ENCODE results near the gene SLC25A18.
"Not testable (repeated sequence)": the region's sequence is repeated elsewhere in the genome, so short reads cannot be mapped to it uniquely, and the experiment has no call there.

Gene SLC25A18

DNA sequence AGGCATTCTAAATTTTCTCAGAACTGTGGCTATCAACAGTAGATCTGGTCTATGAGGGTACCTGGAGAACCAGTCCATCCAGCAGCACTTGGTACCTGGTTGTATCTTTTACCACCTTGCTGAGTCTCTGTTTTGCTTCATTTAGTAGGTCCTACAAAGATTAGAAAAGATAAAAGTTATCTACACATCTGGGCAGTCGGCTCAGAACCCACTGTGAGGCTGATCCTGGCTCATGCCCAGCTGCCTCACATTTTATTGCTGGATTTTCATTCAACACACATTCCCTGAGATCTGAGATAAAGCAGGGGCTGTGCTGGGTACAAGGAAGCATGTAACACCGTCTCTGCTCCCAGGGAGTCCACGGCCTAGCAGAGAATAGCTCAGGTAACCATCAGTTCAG, 37.7 kb downstream of the SLC25A18 start:
- FAIRE-seq: no peak

GRCh38 chr22:17603668-17604067, 40.4 kb downstream of the SLC25A18 start:
- DNase-seq (ENCODE audit: insufficient read length, low spot score): no peak
- FAIRE-seq: no peak

More for the DNA sequence above, 37.7 kb downstream of the SLC25A18 start:
- no peak for DNase-seq (ENCODE audit: insufficient read length, low spot score)

GRCh38 chr22:17606496-17606895, 43.2 kb downstream of the SLC25A18 start:
- no peak for FAIRE-seq

DNA sequence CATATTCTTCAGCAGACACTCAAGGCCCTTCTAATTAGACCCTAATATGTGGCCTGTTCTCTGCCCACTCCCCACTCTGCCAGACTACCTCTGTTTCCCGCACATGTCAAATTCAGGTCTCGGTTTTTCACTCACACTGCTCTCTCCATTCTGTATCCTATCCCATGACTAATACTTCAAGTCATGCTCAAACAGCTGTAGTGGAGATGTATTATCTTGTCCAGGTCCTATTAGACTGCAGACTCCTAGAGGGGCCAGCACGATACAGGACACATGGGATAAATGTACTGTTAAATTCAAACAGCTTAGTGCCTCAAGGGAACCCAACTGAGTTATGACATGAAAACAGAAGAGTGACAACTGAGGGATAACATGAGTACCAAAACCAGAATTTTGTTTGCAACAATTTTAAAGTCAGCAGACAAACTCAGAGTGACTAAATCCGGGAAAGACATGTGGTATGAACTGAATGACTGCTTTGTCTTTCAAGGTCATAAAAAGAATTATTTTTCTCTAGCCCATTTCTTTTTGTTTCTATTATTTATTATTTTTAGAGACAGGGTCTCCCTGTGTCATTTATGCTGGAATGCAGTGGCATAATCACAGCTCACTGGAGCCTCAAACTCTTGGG, 44.7 kb downstream of the SLC25A18 start:
- FAIRE-seq (no peak), DNase-seq (ENCODE audit: insufficient read length, low spot score) (no peak)

More at GRCh38 chr22:17606496-17606895, 43.2 kb downstream of the SLC25A18 start:
- DNase-seq (ENCODE audit: insufficient read length, low spot score): no peak

DNA sequence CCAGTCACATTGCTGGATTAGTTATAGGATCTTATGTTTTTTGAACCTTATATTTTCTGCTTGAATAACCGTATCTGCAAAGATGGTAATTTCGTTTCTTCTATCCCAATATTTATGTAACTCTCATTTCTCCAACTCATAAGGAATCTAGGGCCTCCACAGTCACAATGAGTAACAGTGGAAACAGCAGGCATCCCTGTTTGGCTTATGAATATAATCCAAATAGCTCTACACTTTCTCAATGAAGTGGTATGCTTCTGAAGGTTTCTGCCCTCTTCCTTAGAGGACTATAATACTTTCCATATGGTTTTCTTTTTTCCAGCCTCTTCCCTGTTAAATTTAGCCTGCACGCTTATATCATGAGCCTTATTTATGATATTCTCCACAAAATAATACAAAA, 48.8 kb downstream of the SLC25A18 start:
- FAIRE-seq (no peak), DNase-seq (ENCODE audit: insufficient read length, low spot score) (no peak)

DNA sequence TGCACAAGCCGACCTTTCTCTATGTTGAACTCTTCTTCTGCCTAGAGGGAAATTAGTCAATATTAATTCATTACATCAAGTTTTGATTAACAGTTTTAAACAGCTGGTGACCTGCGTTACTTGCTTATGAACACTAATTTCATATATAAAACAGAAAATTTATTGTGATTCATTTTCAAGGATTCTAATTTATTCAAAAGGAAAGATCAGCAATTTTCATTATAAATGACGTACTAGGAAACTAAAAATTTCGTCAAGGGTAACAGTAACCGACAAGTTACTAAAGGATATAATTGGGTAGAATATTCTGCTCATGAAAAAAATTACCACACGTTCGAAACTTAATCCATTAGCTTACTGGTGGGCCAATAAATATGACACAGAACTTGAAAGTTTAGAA, 50.0 kb downstream of the SLC25A18 start:
- no peak for DNase-seq (ENCODE audit: insufficient read length, low spot score)
- no peak for FAIRE-seq

- FAIRE-seq: no peak
- no peak for DNase-seq (ENCODE audit: insufficient read length, low spot score)
Measured at GRCh38 chr22:17627961-17628405, 64.7 kb downstream of the SLC25A18 start.

- DNase-seq (ENCODE audit: insufficient read length, low spot score) (peak; percentile 98), FAIRE-seq (no peak)
Measured at GRCh38 chr22:17628406-17629172, 65.3 kb downstream of the SLC25A18 start, which contains the start of gene ATP6V1E1. Gene ATP6V1E1, minus strand, starts transcription at chr22:17628749. Its CDS starts 114 bp downstream, at chr22:17628635.

- FAIRE-seq: no peak
Measured at GRCh38 chr22:17629173-17629489, 65.8 kb downstream of the SLC25A18 start.

DNA sequence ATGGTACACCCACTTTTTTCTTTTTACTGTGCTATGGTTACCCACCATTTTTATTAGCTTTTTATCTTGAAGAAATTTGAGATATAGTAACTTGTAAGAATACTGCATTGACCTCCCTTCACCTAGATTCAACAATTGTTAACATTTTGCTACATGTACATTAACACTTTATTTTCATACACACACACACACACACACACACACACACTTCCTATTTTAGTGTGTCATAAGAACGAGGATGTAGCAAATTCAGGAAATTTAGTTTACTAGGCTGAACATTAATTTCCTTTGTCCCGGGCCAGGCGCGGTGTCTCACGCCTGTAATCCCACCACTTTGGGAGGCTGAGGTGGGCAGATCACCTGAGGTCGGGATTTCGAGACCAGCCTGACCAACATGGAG, 66.3 kb downstream of the SLC25A18 start:
- DNase-seq (ENCODE audit: insufficient read length, low spot score) (no peak), FAIRE-seq (no peak)

More at GRCh38 chr22:17629173-17629489, 65.8 kb downstream of the SLC25A18 start:
- DNase-seq (ENCODE audit: insufficient read length, low spot score): no peak

DNA sequence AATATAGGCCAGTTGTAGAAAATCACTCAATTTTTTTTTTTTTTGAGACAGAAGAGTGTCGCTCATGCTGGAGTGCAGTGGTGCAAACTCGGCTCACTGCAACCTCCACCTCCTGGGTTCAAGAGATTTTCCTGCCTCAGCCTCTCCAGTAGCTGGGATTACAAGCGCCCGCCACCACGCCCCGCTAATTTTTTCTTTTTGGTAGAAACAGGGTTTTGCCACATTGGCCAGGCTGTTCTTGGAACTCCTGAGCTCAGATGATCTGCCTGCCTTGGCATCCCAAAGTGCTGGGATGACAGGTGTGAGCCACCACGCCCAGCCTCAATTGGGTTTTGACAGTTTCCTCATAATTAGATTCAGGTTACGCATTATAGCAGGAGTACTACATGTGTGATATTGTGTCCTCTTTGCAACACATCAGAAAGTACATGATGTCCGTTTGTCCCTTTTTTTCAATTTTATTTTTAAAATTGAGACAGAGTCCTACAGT, 67.8 kb downstream of the SLC25A18 start:
- DNase-seq (ENCODE audit: insufficient read length, low spot score) (no peak), FAIRE-seq (no peak)

- DNase-seq (ENCODE audit: insufficient read length, low spot score) (peak; percentile 34), FAIRE-seq (no peak)
Measured at GRCh38 chr22:17633217-17633997, 70.1 kb downstream of the SLC25A18 start.

DNA sequence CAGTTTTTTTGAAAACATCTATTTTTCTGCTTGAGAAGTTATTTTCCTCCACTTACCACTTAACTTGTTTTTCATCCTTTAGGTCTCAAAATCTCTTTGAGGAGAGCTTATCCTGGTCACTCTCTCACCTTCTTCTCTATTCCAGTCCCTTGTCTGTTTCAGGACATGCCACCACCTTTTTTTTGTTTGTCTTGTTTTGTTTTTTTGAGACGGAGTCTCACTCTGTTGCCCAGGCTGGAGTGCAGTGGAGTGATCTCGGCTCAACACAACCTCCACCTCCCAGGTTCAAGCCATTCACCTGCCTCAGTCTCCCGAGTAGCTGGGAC, 70.7 kb downstream of the SLC25A18 start:
- DNase-seq (ENCODE audit: insufficient read length, low spot score): no peak
- FAIRE-seq: no peak

GRCh38 chr22:17634696-17635095, 71.4 kb downstream of the SLC25A18 start:
- DNase-seq (ENCODE audit: insufficient read length, low spot score): no peak
- FAIRE-seq: no peak

DNA sequence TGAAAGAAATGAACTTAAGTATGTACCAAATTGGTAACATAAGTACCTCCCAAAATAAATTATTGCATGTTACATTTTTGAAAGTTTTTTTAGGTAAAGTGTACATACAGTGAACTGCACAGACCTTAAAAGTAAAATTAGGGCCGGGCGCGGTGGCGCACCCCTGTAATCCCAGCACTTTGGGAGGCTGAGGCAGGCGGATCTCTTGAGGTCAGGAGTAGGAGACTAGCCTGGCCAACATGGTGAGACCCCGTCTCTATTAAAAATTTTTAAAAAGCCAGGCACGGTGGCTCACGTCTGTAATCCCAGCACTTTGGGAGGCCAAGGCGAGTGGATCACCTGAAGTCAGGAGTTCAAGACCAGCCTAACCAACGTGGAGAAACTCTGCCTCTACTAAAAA, 73.6 kb downstream of the SLC25A18 start:
- not testable (repeated sequence) for FAIRE-seq; DNase-seq (ENCODE audit: insufficient read length, low spot score)

- FAIRE-seq: no peak
- DNase-seq (ENCODE audit: insufficient read length, low spot score): no peak
Measured at GRCh38 chr22:17637490-17638181, 74.3 kb downstream of the SLC25A18 start.

DNA sequence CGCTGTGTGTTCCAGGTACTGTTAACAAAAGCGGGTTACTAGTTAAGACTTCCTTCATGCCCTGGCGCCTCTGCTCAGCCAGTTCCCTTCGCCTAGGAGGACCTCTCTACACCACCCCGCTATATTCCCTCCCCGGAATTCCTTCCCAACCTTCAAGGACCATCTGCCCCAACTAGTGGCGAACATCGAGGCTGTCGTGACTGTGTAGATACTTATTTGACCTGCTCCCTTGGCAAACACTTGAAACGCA, 74.8 kb downstream of the SLC25A18 start:
- FAIRE-seq (no peak), DNase-seq (ENCODE audit: insufficient read length, low spot score) (peak; percentile 53)

- DNase-seq (ENCODE audit: insufficient read length, low spot score) (peak; percentile 88), FAIRE-seq (peak; percentile 84)
Measured at GRCh38 chr22:17638432-17639246, 75.3 kb downstream of the SLC25A18 start, which contains the start of gene BCL2L13. Gene BCL2L13, plus strand, starts transcription at chr22:17638757. Its CDS starts 16,955 bp downstream, at chr22:17655712.

GRCh38 chr22:17639247-17639741, 76.0 kb downstream of the SLC25A18 start:
- FAIRE-seq: no peak
- DNase-seq (ENCODE audit: insufficient read length, low spot score): peak; percentile 40

All from HTR-8/SVneo (cell line).